Pulmonary artery endothelial cell (primary cell): ENCODE results near the gene ANKRD31. TPM values are rescaled to one million over a fixed set of nuclear protein-coding genes. Genes with fewer than 3 reads are reported as not detected.

Experiments used
- DNase-seq: peaks from one replicate; pipeline ENCODE4 v3.0.0-alpha.2; 2011; ENCODE audit warnings: low read depth, low spot score
- total RNA-seq: library from RNA; depleted of rRNA; stranded (reverse); fragments of >200 nt; gene quantifications from 2 replicates; pipeline ENCODE4 v1.2.3, GENCODE V29; 2014

The ANKRD31 gene
- total RNA-seq, 1 donor from 2014 or later, result not detected

GRCh38 chr5:75062925-75063531 lies 173.7 kb downstream of the ANKRD31 start:
- DNase-seq, result no peak

GRCh38 chr5:75059912-75060545 lies 176.6 kb downstream of the ANKRD31 start:
- DNase-seq, result no peak

- no peak for DNase-seq
These were observed 177.6 kb downstream of the ANKRD31 start for GRCh38 chr5:75058986-75059535.

- DNase-seq, result no peak
These were observed 179.1 kb downstream of the ANKRD31 start for GRCh38 chr5:75057561-75057960.

GRCh38 chr5:75055727-75056144 lies 180.9 kb downstream of the ANKRD31 start:
- DNase-seq, result no peak

GRCh38 chr5:75054134-75054930 lies 182.3 kb downstream of the ANKRD31 start:
- no peak for DNase-seq

GRCh38 chr5:75053304-75054133 lies 183.2 kb downstream of the ANKRD31 start:
- peak; percentile 17 for DNase-seq

GRCh38 chr5:75053054-75053303 lies 183.7 kb downstream of the ANKRD31 start:
- no peak for DNase-seq

GRCh38 chr5:75052192-75053053 lies 184.3 kb downstream of the ANKRD31 start, which contains the start of gene GCNT4:
GCNT4 (minus strand) TSS chr5:75052558; CDS start chr5:75030037, 22,521 bp downstream.
- DNase-seq, result no peak

- no peak for DNase-seq
These were observed 185.4 kb downstream of the ANKRD31 start for GRCh38 chr5:75051217-75051751.

GRCh38 chr5:75050415-75050814 lies 186.3 kb downstream of the ANKRD31 start:
- DNase-seq, result no peak

GRCh38 chr5:75049456-75050351 lies 187.0 kb downstream of the ANKRD31 start:
- DNase-seq, result no peak

GRCh38 chr5:75048457-75048953 lies 188.2 kb downstream of the ANKRD31 start:
- no peak for DNase-seq

GRCh38 chr5:75047356-75047755 lies 189.3 kb downstream of the ANKRD31 start:
- DNase-seq, result no peak

GRCh38 chr5:75046366-75047142 lies 190.1 kb downstream of the ANKRD31 start:
- DNase-seq, result no peak

- no peak for DNase-seq
These were observed 191.6 kb downstream of the ANKRD31 start for GRCh38 chr5:75045071-75045470.

- DNase-seq, result no peak
These were observed 192.3 kb downstream of the ANKRD31 start for GRCh38 chr5:75044406-75044805.

- no peak for DNase-seq
These were observed 192.9 kb downstream of the ANKRD31 start for GRCh38 chr5:75043633-75044264.
